CD4-positive, alpha-beta memory T cell (primary cell): ENCODE measurements around the gene NLGN2. TPM values are rescaled to one million over a fixed set of nuclear protein-coding genes. Genes with fewer than 3 reads are reported as not detected.

Experiments
- CTCF ChIA-PET: fragments of 350-600 bp; sonication (Branson Sonifier 250); formaldehyde crosslinking; loops from one replicate; lab custom pipeline; 2021; ENCODE audit warnings: inconsistent platforms; ENCODE audit not compliant: partially characterized antibody; lab: Charles Lee
- POLR2A ChIA-PET: fragments of 350-600 bp; sonication (Branson Sonifier 250); formaldehyde crosslinking; loops from one replicate; lab custom pipeline; 2021; ENCODE audit not compliant: partially characterized antibody; lab: Charles Lee
- DNase-seq, 5 donors: peaks; one replicate each; pipeline versions ENCODE4 v3.0.0 to v3.0.0-alpha.2; 2020 to 2022; ENCODE audit warnings: mixed read lengths in 1 of 5
- H3K27ac ChIP-seq: one replicate; pipeline ENCODE4 v1.7.0; 2013; ENCODE audit warnings: low read depth, low read length
- H3K27me3 ChIP-seq: 2 replicates; pipeline ENCODE4 v1.7.0; 2013; ENCODE audit warnings: mild to moderate bottlenecking, low read length, moderate library complexity; ENCODE audit not compliant: insufficient read depth
- H3K36me3 ChIP-seq: 2 replicates; pipeline ENCODE4 v1.7.0; 2013; ENCODE audit warnings: mild to moderate bottlenecking, low read length, moderate library complexity; ENCODE audit not compliant: insufficient read depth
- H3K4me1 ChIP-seq: 2 replicates; pipeline ENCODE4 v1.7.0; 2013; ENCODE audit warnings: mild to moderate bottlenecking, low read length, moderate library complexity; ENCODE audit not compliant: insufficient read depth
- H3K4me3 ChIP-seq, 2 donors: one replicate each; pipeline ENCODE4 v1.7.0; 2013; ENCODE audit warnings: low read length in 2 of 2, mild to moderate bottlenecking in 1 of 2
- H3K9me3 ChIP-seq, 2 donors: one replicate each; pipeline ENCODE4 v1.7.0; 2013; ENCODE audit warnings: low read length in 2 of 2, control low read depth in 1 of 2; ENCODE audit not compliant: control insufficient read depth in 1 of 2
- H3K27ac Mint-ChIP-seq, 7 donors: one replicate each; pipeline ENCODE4 v1.8.0; 2020 to 2021; ENCODE audit warnings: mixed read lengths in 7 of 7, mild to moderate bottlenecking in 6 of 7, inconsistent platforms in 3 of 7, moderate library complexity in 3 of 7
- H3K27me3 Mint-ChIP-seq, 2 donors: one replicate each; pipeline ENCODE4 v1.8.0; 2020 to 2021; ENCODE audit warnings: mixed read lengths in 2 of 2
- H3K36me3 Mint-ChIP-seq, 2 donors: one replicate each; pipeline ENCODE4 v1.8.0; 2020 to 2021; ENCODE audit warnings: mixed read lengths in 2 of 2, inconsistent platforms in 1 of 2, mild to moderate bottlenecking in 1 of 2
- H3K4me1 Mint-ChIP-seq, 4 donors: one replicate each; pipeline ENCODE4 v1.8.0; 2020 to 2021; ENCODE audit warnings: mixed read lengths in 4 of 4, mild to moderate bottlenecking in 1 of 4
- H3K4me3 Mint-ChIP-seq, 8 donors: one replicate each; pipeline ENCODE4 v1.8.0; 2020 to 2021; ENCODE audit warnings: mixed read lengths in 8 of 8, mild to moderate bottlenecking in 7 of 8, moderate library complexity in 6 of 8, inconsistent platforms in 3 of 8
- H3K9me3 Mint-ChIP-seq, 8 donors: one replicate each; pipeline ENCODE4 v1.8.0; 2020 to 2021; ENCODE audit warnings: mixed read lengths in 8 of 8, mild to moderate bottlenecking in 5 of 8, inconsistent platforms in 3 of 8, moderate library complexity in 1 of 8
- intact Hi-C: fragments of 100-400 bp; cut with micrococcal nuclease; formaldehyde crosslinking; loops from one replicate; pipeline ENCODE4 v1.15.1; 2023
- polyA plus RNA-seq, 2 donors: library from polyadenylated mRNA; unstranded; fragments of 300-500 nt; fragmentation: Illumina TruSeq; gene quantifications; one replicate each; pipeline ENCODE4 v1.2.3, GENCODE V29; 2021
- total RNA-seq, 2 experiments: library from RNA; stranded (reverse); gene quantifications; one replicate each; pipeline ENCODE4 v1.2.3, GENCODE V29; 2021

NLGN2 gene
- total and polyA plus RNA-seq, 4 experiments from 2014 or later, result 0.08 to 9.8 (median 8.8) TPM; not detected in 1

DNA sequence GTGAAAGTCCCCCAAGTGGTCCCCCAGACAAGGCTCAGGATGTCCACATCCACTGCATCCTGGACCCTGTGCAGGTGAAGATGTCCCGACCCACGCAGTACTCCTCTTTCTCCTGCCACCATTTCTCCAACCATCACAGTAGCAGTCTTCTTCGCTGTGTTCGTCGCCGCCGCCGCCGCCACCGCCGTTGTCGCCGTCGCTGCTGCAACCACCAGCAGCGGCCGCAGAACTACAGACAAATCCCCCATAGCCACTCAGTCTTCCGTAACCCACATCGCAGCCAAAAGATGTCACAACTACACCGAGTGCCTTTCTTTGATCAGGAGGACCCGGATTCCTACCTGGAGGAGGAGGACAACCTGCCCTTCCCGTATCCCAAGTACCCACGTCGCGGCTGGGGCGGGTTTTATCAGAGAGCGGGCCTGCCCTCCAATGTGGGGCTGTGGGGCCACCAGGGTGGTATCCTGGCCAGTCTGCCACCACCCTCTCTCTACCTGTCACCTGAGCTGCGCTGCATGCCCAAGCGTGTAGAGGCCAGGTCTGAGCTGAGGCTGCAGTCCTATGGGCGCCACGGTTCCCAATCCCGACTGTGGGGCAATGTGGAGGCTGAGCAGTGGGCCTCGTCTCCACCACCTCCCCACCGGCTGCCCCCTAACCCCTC is 18.7 kb downstream of the NLGN2 start:
- intact Hi-C loops, result no loop called here
- Histone ChIP-seq H3K36me3 (no peaks in the 10 kb centered on the region), H3K4me3 (no peak overlapping the region), H3K9me3 (no peaks in the 10 kb centered on the region), H3K27ac (no peak overlapping the region), H3K27me3 (no peaks in the 10 kb centered on the region), H3K4me1 (no peaks in the 10 kb centered on the region)
- Mint-ChIP-seq H3K27ac (no peak overlapping the region), H3K4me1 (peaks cover 0 to 4% (median 0%) of the 10 kb centered on the region in 4 donors), H3K4me3 (no peak overlapping the region), H3K9me3 (no peaks in the 10 kb centered on the region), H3K36me3 (no peaks in the 10 kb centered on the region), H3K27me3 (peaks cover 0 to 1% of the 10 kb centered on the region in 2 donors)
- ChIA-PET POLR2A (no interaction called here), CTCF (interaction anchor here (0.5 to 1.1 kb wide), 2 partner anchors 10 to 193 kb away, joined by 3 to 4 read pairs; no protein-coding TSS in a partner anchor)
- peak in 1 of 5 donors; percentile 2 for DNase-seq

DNA sequence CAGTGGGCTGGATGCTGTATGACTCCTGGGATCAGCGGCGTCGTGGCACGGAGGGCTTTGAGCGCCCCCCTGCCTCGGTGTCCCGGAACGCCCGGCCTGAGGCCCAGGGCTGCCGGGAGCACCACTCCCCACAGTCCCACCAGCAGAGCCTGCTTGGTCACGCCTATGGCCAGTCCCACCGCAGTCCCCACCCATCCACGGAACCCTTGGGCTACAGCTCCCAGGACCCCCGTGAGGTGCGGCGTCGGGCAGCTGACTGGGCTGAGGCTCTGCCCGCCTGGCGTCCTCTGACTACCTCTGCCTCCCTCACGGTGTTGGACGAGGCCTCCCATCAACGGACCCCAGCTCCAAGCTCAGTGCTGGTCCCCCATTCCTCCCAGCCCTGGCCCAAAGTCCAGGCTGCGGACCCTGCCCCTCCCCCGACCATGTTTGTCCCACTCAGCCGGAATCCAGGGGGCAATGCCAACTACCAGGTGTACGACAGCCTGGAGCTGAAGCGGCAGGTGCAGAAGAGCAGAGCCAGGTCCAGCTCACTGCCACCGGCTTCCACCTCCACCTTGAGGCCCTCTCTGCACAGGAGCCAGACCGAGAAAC is 19.3 kb downstream of the NLGN2 start:
- no peak overlapping the region for H3K4me3 ChIP-seq
- DNase-seq, result peak in 1 of 5 donors; percentile 17
- Mint-ChIP-seq H3K9me3 (no peaks in the 10 kb centered on the region), H3K36me3 (no peaks in the 10 kb centered on the region), H3K4me1 (peaks cover 0 to 4% (median 0%) of the 10 kb centered on the region in 4 donors), H3K4me3 (no peak overlapping the region), H3K27ac (no peak overlapping the region), H3K27me3 (peaks cover 0 to 1% of the 10 kb centered on the region in 2 donors)
- POLR2A ChIA-PET, result interaction anchor here (0.6 kb wide), 1 partner anchor 29 kb away, joined by 3 read pairs; no protein-coding TSS in a partner anchor
- H3K9me3 ChIP-seq, result no peaks in the 10 kb centered on the region
- no peaks in the 10 kb centered on the region for H3K36me3 ChIP-seq
- intact Hi-C loops, result no loop called here
- H3K4me1 ChIP-seq, result no peaks in the 10 kb centered on the region
- CTCF ChIA-PET, result interaction anchor here (0.5 to 1.1 kb wide), 2 partner anchors 9 to 192 kb away, joined by 3 to 4 read pairs; no protein-coding TSS in a partner anchor
- H3K27me3 ChIP-seq, result no peaks in the 10 kb centered on the region
- no peak overlapping the region for H3K27ac ChIP-seq

DNA sequence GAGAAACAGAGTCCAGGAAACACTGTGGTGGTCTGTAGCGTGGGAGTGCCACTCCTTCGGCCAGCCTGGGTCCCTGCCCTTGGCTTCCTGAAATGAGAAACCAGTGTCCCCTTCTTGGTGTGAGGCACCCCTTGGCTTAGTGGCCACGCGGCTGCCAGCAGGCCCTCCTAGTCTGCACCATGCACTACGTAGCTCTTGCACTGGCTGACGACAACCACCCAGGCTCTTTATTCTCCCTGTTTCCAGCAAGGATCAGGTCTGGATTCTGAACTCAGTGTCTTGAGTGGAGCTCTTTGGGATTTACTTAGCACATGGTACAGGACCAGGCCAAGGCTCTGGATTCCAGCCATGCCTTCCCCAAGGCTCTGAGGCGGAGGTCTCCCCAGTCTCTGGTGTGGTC is 19.9 kb downstream of the NLGN2 start:
- no peaks in the 10 kb centered on the region for H3K4me1 ChIP-seq
- Mint-ChIP-seq H3K27ac (peak overlapping the region in 1 of 7 donors; percentile 44), H3K4me1 (peaks cover 0 to 4% (median 0%) of the 10 kb centered on the region in 4 donors), H3K9me3 (no peaks in the 10 kb centered on the region), H3K27me3 (peaks cover 0 to 1% of the 10 kb centered on the region in 2 donors), H3K4me3 (no peak overlapping the region), H3K36me3 (no peaks in the 10 kb centered on the region)
- H3K27me3 ChIP-seq, result no peaks in the 10 kb centered on the region
- DNase-seq, result peak in 1 of 5 donors; percentile 1
- ChIA-PET POLR2A (interaction anchor here (0.6 kb wide), 1 partner anchor 28 kb away, joined by 3 read pairs; no protein-coding TSS in a partner anchor), CTCF (interaction anchor here (1.1 kb wide), 1 partner anchor 9 kb away, joined by 4 read pairs; no protein-coding TSS in a partner anchor)
- no peaks in the 10 kb centered on the region for H3K9me3 ChIP-seq
- intact Hi-C loops, result no loop called here
- no peaks in the 10 kb centered on the region for H3K36me3 ChIP-seq
- no peak overlapping the region for H3K4me3 ChIP-seq
- H3K27ac ChIP-seq, result no peak overlapping the region

DNA sequence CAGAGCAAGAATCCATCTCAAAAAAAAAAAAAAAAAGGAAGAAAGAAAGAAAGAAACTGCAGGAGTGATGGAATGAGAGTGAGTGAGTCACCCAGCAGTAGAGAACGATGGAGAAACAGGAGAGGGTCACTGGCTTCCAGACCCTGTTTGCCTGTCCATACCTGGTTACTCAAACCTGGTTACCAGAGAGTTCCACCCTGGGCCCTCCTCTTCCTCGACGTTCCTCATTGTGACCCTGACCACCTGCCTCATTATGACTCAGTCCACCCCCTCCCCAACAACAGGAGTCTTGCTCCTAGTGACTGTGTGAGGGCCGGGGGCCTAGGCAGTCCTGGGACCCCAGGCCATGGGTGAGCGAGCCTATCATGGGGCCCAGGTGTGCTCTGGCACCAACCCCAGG is 20.9 kb downstream of the NLGN2 start, which contains the start of gene SPEM3:
Gene SPEM3, plus strand, starts transcription at position 301 of the 400 bp plus-strand sequence. Its CDS starts 46 bp downstream, at position 347.
- DNase-seq, result peak in 1 of 5 donors; percentile 14
- H3K9me3 ChIP-seq, result no peaks in the 10 kb centered on the region
- H3K4me1 ChIP-seq, result no peaks in the 10 kb centered on the region
- Mint-ChIP-seq H3K9me3 (no peaks in the 10 kb centered on the region), H3K27ac (peak within 1 kb of the TSS in 5 of 7 donors; percentile 19 to 76 (median 44)), H3K4me1 (peaks cover 0 to 4% (median 0%) of the 10 kb centered on the region in 4 donors), H3K4me3 (no peak within 1 kb of the TSS), H3K27me3 (peaks cover 0 to 1% of the 10 kb centered on the region in 2 donors), H3K36me3 (no peaks in the 10 kb centered on the region)
- intact Hi-C loops, result no loop called here
- POLR2A ChIA-PET, result interaction anchor here (1.2 kb wide), 1 partner anchor 44 kb away, joined by 3 read pairs; no protein-coding TSS in a partner anchor
- no peaks in the 10 kb centered on the region for H3K36me3 ChIP-seq
- H3K27me3 ChIP-seq, result no peaks in the 10 kb centered on the region
- no peak within 1 kb of the TSS for H3K27ac ChIP-seq
- H3K4me3 ChIP-seq, result no peak within 1 kb of the TSS
- CTCF ChIA-PET, result no interaction called here

DNA sequence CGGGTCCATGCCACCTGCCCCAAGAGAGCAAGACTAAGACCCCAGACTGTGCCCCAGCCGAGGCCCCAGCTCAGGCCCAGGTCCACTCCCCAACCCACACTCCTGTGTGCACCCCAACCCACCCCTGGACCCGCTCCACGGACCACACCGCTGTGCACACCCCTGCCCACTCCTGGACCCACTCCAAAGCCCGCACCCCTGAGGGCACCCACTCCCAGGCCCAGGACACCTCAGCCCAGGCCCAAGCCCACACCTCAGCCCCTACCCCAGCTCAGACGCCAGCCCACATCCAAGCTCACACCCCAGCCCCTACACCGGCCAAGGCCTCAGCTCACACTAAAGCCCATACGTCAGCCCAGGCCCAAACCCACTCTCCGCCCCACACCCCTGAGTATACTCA is 22.1 kb downstream of the NLGN2 start:
- Histone ChIP-seq H3K27ac (no peak overlapping the region), H3K4me3 (no peak overlapping the region), H3K4me1 (no peaks in the 10 kb centered on the region), H3K9me3 (no peaks in the 10 kb centered on the region), H3K36me3 (no peaks in the 10 kb centered on the region), H3K27me3 (no peaks in the 10 kb centered on the region)
- intact Hi-C loops, result no loop called here
- CTCF ChIA-PET, result interaction anchor here (0.5 kb wide), 1 partner anchor 112 kb away, joined by 3 read pairs; no protein-coding TSS in a partner anchor
- H3K27ac Mint-ChIP-seq, result no peak overlapping the region
- peak in 1 of 5 donors; percentile 11 for DNase-seq
- no peaks in the 10 kb centered on the region for H3K4me1 Mint-ChIP-seq
- POLR2A ChIA-PET, result no interaction called here
- H3K36me3 Mint-ChIP-seq, result no peaks in the 10 kb centered on the region
- peaks cover 0 to 1% of the 10 kb centered on the region in 2 donors for H3K27me3 Mint-ChIP-seq
- H3K9me3 Mint-ChIP-seq, result no peaks in the 10 kb centered on the region
- no peak overlapping the region for H3K4me3 Mint-ChIP-seq

DNA sequence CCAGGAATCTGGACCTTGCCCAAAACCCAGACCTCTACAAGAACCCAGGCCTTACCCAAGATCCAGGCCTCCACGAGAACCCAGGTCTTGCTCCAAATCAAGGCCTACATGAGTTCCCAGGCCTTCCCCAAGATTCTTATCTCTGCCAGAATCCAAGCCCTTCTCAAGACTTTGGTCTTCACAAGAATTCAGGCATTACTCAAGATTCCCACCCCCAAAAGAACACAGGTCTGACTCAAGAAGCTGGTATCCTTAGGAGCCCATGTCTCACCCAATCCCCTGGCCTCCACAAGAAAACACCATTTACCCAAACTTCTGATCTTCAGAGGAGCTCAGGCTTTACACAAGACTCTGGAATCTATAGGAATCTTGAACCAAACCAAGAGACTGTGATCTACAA is 23.6 kb downstream of the NLGN2 start:
- H3K36me3 ChIP-seq, result no peaks in the 10 kb centered on the region
- DNase-seq, result peak in 1 of 5 donors; percentile 7

DNA sequence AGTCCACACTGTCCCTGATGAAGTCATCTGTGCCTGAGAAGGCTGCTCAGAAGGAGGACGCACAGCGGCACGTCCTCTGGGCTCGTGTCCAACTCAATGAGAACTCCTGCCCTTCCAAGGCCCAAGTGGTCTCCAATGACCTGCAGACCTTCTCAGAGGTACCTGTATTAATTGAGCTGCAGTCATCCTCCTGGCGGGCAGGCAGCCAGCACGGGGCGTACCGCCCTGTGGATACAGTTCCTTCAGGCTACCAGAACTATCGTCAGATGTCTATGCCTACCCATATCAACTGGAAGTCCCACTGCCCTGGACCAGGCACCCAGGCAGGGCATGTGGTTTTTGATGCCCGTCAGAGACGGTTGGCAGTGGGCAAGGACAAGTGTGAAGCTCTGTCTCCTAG is 24.7 kb downstream of the NLGN2 start:
- no peak overlapping the region for H3K4me3 Mint-ChIP-seq
- no peaks in the 10 kb centered on the region for H3K9me3 Mint-ChIP-seq
- Histone ChIP-seq H3K36me3 (no peaks in the 10 kb centered on the region), H3K27ac (no peak overlapping the region), H3K4me1 (peaks cover 11% of the 10 kb centered on the region), H3K27me3 (no peaks in the 10 kb centered on the region), H3K4me3 (no peak overlapping the region), H3K9me3 (no peaks in the 10 kb centered on the region)
- peak overlapping the region in 1 of 7 donors; percentile 9 for H3K27ac Mint-ChIP-seq
- H3K36me3 Mint-ChIP-seq, result peaks cover 0 to 9% of the 10 kb centered on the region in 2 donors
- DNase-seq, result peak in 1 of 5 donors; percentile 10
- H3K4me1 Mint-ChIP-seq, result peaks cover 7 to 22% (median 14%) of the 10 kb centered on the region in 4 donors
- H3K27me3 Mint-ChIP-seq, result no peaks in the 10 kb centered on the region
- ChIA-PET POLR2A (interaction anchor here (1.2 kb wide), 2 partner anchors 48 to 129 kb away, joined by 3 read pairs; partner anchors contain the start of gene SENP3), CTCF (interaction anchor here (1.2 kb wide), 1 partner anchor 76 kb away, joined by 5 read pairs; no protein-coding TSS in a partner anchor)
- intact Hi-C loops, result no loop called here

More for the DNA sequence above, 23.6 kb downstream of the NLGN2 start:
- no peaks in the 10 kb centered on the region for H3K9me3 ChIP-seq
- intact Hi-C loops, result no loop called here
- no peaks in the 10 kb centered on the region for H3K27me3 ChIP-seq
- H3K4me3 Mint-ChIP-seq, result no peak overlapping the region
- H3K27ac ChIP-seq, result no peak overlapping the region
- POLR2A ChIA-PET, result interaction anchor here (0.6 kb wide), 1 partner anchor 53 kb away, joined by 3 read pairs; the partner anchor contains the start of gene POLR2A
- H3K4me1 Mint-ChIP-seq, result peaks cover 5 to 14% (median 8%) of the 10 kb centered on the region in 4 donors
- H3K4me1 ChIP-seq, result peaks cover 5% of the 10 kb centered on the region
- no peaks in the 10 kb centered on the region for H3K27me3 Mint-ChIP-seq
- no peak overlapping the region for H3K4me3 ChIP-seq
- peaks cover 0 to 7% of the 10 kb centered on the region in 2 donors for H3K36me3 Mint-ChIP-seq
- H3K27ac Mint-ChIP-seq, result no peak overlapping the region
- no peaks in the 10 kb centered on the region for H3K9me3 Mint-ChIP-seq
- CTCF ChIA-PET, result no interaction called here
